ENCODE data around the gene PRR15L.
A peak's percentile ranks its signal among the peaks of the same experiment; 100 is the strongest.
"Not testable (repeated sequence)": the region's sequence is repeated elsewhere in the genome, so short reads cannot be mapped to it uniquely, and the experiment has no call there.

The PRR15L gene

DNA sequence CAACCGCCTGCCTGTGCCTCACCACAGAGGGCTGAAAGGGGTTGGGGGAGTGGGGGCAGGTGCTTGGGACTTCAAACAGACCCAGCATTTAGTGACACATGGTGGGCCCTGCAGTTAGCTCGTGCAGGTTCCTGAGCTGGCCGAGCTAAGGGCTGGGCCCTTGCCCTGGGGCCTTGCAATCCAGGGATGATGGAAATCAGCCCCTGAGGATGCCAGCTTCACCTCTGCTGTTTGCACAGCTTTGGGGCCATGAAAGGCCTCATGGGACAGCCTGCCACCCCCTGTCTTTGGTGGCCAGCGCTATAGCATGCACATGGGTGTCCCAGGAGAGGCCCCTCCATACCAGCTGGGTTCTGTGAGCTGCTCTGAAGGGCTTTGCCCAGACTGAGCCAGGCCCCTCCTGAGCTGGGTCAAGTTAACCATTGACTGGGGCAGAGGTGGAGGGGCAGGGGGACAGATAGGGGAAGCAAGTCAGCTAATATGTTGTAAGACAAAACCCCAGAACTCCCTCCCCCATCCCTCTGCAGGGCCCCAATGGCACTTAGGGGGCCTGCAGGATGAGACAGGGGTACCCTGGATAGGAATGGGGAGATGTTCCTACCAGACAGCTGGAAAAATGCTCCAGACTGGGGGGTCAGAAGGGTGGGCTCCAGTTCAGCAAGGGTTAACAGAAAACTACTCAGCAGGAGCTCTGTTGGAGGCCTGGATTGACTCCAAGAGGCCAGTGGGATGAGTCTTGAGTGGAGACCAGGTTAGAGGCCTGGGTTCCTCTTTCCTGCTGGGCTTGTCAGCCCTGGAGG is 692 bp downstream of the PRR15L start:
- no peak for DNase-seq

DNA sequence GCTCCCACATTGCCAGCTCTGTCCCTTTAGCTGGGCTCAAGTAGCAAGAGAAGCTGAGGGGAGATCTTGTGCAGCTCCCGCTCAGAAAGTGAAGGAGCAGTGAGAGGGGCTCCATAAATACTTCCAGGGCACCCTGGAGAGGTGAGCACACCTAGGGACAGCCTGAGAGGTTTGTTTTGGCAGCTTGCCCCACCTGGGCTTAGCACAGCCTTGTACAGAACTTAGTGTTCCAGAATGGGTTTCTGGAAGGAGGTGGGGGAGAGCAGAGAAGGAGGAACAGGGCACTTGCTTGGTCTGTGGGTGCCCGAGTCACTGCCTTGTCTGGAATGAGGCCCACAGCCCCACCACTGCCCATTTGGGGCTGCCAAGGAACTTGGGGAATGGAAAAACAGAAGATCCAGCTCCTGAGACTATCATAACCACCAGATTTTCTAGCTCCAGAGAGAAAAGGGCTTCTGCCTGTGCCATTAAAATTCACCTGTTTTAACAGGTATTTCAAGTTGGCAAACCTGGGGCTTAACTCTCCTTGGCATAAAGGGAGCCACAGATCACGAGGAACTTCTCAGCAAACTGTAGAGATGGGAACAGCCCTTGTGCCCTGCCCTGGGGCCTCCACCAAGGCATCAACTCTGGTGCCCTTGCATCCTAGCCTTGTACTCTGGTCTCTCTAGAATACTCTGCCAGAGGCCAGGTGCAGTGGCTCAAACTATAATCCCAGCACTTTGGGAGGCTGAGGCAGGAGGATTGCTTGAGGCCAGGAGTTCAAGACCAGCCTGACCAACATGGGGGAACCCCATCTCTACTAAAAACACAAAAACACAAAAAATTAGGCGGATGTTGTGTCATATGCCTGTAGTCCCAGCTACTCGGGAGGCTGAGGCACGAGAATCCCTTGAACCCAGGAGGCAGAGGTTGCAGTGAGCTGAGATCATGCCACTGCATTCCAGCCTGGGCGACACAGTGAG is 1.9 kb downstream of the PRR15L start:
- no peak for DNase-seq

DNA sequence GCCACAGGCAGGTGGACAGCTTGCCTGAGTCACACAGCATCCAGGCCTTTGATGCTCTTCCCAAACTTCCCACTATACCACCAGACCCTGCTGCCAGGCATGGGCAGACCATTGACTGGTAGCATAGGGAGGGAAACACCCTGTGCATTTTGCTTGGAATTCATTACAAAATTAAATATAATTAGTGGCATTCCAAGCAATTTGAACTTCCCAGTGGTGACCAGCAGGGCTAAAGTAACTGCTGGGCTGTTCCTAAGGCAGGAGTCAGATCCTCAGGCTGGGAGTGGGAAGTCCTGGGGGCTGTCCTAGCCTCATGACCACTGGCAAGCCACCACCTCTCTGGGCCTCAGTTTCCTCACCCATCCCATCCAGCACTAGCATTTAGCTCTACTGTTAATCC is 3.8 kb downstream of the PRR15L start:
- DNase-seq: no peak

DNA sequence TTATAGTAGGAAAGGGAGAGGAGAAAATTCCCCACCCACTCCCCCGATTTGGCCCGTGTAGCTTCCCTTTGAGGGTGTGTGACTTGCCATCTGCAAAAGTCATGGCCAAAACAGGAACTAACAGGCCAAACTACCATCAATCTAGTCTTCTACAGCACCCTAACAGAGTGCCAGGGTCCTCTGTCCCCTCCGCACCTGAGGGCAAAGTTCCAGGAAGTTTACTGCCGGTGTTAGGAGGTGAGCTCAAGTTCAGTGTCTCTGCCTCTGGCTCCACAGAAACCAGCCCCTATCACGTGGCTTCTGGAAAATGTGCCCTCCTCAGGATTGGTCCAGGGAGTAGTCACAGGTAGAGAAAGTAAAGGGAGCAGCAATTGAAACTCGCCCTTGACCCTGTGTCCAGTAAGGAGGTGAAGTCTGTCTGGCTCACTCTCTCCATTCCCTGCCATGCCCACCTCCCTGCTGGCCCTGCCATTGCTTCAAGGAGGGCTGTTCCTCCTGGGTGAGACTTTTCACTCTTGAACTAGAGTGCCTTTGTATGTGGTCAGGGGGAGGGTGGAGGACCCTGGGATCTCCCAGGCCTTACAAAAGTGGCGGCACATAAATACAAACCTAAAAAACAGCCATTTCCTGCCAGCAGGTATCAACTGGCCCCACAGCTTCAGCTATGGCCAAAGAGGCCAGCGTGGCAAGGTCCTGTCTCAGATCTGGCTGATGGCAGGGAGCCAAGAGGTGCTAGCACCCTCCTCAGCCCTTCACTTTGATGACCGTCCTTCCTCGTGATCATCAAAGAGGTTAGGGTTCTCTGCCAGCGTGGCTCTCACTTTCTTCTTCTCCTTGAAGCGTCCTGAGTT is 5.3 kb downstream of the PRR15L start:
- no peak for DNase-seq

DNA sequence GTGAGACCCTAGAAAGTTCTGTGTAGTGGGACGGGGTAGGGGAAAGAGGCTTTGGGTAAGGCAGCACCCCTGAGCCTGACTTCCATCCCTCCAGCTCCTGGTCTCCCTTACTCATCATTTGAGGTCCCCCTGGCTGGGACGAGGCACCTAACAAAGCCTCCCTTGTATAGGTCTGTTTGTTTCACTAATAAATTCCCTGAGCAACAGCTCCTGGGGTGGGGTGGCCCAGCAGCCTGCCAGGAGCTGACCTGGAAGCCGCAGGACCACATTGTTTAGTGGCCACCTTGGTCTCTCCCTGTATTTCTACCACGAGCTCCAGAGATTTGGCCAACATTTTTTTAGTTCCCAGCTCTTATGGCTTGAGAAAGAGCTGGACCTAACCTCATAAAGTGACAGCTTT is 7.2 kb downstream of the PRR15L start:
- DNase-seq: no peak

DNA sequence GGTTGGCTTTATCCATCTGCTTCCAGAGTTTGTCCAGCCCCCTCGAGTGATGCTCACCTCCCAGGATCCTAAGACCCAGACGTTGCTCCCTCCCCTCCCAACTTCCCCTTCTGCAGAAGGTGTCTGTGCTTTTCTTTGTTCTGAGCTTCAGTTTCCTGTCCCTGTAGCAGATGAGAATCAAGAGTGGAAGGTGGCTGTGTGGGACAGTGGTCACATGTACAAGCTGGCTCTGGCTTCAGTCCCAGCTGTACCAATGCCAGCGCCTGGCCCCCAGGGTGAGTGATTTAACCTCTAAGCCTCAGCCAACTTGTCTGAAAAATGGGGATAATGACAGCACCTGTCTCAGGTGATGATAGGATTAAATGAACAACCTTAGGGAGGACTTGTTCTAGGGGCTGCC is 7.7 kb downstream of the PRR15L start:
- DNase-seq: no peak

DNA sequence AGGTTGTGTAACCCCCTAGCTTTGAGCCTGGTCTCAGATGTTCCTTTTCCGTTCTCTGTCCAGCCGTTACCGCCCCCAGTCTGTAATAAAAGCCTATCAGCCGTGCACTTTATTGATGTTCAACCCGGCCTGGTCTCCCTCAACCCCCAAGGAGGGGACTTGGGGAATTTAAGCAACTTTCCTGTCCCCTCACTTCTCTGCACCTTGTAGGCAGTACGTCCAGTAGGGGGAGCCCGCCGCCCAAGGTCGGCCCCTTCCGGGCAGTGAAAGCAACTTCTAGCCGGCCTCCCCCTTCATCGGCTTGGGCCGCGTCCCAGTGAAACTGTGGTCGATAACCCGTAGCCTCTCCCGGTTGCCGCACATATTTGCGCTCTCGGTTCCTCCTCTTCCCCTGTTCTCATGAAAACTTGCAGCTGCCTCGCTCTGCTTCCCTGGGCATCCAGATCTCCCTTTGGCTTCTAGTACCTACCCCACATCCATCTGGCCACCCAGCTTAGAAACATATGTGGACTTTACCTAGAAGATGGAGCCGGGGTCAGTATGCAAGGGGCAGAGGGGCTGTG is 8.4 kb downstream of the PRR15L start:
- peak; percentile 90 for DNase-seq

DNA sequence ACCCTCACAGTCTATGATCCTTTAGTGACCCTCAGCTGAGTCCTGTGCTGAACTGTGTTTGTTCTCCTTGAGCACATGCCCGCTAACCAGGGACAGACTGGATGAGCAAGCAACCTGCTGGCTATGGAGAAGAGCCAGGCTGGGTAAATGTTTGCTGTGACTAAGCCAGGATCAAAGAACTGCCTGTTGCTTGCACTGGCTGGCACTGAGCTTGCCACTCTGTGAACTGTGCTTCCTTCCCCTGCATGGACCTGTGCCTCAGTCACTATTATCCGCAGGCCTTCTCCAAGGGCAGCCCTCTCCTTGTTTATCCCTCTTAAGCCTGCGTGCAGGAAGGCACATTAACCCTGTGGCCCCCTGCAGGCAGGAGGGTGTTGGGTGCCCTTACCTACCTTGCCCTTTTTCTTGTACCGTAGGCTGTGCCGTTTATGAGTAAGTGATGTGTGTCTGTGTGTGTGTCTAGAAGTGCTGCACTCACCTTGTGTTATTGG is 8.9 kb downstream of the PRR15L start:
- DNase-seq: no peak

DNA sequence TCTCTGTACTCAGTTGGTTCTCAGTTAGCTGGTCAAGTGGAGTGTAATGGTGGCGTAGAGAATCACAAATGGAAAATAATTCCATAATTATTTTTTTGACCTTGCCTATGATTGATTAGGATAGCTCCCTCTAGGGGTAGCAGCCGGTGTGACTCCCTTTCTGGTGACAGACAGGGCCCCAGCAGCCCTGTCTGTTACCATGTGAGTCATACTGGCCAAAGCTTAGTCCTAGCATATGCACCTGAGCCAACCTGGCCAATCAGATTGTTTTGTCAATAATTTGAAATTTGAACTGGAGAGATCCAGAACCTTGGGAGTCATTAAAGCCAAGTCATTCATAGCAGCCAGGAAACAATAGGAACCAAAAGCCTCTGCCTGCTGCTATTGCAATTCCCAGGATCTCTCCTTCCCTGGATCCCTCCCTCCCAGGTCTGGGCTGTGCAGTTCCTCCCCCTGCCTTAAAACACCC is 10.7 kb downstream of the PRR15L start:
- DNase-seq: peak; percentile 87

DNA sequence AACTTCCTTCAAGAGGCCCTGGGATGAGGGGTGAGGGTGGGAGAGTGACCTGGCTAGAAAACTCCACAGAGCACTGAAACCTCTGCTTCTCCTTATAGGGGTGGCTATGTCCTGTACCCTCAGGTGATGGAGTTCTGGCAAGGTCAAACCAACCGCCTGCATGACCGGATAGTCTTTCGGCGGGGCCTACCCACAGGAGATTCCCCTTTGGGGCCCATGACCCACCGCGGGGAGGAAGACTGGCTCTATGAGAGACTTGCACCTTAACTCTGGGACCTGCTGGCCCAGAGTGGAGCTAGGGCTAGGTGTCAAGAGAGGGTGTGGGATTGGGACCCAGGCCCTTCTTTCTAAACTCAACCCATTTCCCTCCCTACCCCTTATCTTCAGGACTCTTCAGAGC is 11.2 kb downstream of the PRR15L start:
- DNase-seq: no peak

DNA sequence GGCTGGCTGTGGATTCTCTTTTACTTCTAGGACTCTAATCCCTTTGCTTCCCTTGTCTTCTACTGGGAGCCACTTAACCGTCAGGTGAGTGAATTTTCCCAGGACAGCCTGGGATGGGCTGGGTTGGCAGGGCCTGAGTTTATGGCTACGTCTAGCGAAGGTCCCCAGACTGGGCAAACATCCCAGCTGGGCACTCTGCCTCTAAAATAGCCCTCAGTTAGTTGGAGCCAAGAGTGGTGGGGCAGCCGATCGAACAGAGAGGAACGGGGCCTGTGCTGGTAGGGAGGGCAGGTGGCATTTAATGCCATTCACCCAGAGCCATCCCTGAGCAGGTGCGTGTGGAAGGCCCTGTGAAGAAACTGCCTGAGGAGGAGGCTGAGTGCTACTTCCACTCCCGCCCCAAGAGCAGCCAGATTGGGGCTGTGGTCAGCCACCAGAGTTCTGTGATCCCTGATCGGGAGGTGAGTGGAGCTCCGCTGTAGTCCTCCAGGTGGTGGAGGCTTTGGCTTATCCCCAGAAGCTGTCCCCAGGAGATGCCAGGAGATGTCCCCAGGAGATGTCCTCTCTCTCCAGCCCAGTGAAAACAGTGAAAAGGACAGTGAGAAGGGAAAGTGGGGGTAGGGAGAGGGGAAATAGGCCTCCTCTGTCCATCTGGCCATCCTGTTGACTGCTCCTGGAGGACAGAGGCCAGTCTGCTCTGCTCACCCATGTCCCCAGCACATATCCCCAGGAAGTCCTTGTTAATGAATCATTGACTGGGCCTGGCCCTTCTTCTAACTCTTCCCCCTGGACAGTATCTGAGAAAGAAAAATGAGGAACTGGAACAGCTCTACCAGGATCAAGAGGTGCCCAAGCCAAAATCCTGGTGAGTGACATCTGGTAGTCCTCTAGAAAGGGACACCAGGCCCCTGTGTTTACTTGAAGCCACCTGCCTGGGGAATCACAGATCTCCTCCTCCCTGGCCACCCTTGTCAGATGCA is 11.9 kb downstream of the PRR15L start:
- no peak for DNase-seq

DNA sequence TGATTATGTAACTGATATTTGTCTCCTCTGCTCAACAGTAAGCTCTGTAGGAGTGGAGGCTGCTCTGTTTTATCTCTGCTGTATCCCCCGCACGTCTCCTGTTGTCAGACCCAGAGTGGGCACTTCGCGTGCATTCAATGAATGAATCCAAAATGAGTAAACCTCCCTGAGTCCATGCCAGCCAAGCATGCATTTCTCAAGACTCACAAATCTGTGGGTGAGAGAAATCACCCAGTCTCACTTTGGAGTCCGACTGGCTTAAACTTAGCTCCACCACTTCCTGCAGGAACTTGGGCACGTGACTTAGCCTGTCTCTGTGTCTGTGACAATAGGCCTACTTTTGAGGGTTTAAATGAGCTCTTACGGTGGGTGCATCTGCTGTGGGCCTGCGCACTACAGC is 12.6 kb downstream of the PRR15L start:
- DNase-seq: no peak

DNA sequence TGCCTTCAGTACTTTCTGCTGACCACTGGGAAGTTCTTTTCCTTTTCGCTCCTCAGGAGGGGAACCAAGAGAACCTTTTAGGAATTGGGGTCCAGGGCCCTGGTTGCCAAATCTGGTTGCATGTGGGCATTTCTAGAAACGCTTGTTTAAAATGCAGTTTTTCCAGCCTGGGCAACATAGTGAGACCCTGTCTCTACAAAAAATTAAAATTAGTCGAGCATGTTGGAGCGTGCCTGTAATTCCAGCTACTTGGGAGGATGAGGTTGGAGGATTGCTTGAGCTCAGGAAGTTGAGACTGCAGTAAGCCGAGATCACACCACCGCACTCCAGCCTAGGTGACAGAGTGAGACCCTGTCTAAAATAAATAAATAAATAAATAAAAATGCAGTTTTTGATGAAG is 15.1 kb downstream of the PRR15L start:
- no peak for DNase-seq

DNA sequence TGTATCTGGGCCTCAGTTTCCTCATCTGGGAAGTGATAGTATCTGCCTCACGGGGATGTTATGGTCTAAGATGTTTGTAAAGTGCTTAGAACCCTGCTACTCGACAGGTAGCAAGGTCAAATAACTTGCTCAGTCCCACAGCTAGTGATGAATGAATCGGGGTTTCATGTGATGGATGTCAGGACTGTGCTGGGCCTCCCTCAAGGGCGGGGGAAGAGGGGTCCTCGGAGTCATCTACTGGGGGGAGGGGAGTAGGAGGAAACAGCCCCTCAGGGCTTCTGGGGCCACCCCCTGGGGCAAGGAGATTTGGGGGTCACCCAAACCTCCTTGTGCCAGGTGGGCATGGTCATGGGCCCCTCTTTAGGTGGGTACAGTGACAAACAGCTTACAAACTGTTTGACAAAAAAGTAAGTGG is 15.6 kb downstream of the PRR15L start:
- DNase-seq: peak; percentile 27

DNA sequence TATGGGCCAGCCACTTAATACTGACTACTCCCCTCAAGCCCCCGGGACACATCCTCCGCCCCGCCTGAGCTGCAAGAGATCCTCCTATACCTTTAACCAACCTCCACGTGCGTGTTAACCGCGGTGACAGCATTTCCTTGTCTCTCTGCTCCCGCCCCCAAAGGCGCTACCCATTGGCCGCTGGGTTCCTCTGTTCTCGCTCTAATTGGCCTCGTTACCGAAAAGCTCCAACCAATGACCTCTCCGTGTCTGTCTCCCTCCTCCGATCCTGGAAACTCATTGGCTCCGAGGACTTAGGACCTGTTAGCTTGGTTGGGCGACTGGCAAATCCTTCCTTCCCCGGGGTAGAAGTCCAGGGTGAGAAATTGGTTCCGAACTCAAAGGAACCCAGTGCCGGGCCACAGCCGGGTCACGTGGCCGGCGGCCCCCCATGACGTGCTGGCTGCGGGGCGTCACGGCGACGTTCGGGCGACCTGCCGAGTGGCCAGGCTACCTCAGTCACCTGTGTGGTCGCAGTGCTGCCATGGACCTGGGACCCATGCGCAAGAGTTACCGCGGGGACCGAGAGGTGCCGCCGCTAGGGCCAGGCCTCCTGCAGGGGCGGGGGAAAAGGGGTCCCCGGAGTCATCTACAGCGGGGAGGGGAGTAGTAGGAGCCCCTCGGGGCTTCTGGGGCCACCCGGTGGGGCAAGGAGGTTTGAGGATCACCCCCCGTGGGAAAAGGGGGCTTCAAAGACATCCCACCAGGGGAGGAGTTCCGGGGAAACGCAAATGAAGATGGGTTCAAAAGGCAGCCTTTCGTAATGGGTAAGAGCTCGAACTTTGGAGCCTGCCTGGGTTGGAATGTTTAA is 16.2 kb downstream of the PRR15L start, which contains the start of gene PNPO:
PNPO (plus strand) TSS at position 326 of the 850 bp plus-strand sequence; CDS start at position 431, 105 bp downstream.
- DNase-seq: peak; percentile 98

DNA sequence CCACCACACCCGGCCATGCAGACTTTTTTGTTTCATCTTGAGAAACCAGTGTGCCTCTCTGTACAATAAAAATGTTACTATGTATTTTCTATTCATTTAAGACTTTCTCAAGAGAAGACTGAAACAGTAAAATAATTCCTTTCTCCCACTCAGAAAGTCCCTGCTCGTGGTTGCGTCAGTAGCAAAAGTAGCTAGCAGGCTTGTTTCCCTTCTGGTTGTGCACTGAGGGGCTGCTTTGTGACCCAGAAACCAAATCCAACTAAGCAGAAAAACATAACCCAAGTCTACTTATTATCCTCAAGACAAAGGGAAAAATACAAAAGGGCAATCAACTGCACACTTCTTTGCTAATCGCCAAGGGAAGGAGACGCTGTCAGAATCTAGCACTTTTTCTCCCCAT is 19.7 kb downstream of the PRR15L start:
- no peak for DNase-seq

DNA sequence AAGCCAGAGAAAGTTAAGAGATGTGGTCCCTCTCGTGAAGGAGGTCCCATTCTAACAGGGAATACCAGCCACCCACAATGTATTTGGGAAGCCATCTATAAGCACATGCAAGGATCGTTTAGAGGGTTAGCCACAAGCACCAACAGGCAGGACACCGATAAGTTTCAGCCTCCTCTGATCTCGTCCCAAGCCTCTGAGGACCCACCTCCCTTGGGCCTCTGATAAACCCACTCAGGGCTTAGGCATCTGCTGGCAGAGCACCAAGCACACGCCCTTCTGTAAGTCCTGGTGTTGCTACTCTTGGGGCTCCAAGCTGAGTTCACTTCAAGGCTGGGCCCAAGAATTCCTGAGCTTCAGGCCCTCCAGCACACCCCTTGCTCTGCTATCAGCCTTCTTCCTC is 21.7 kb downstream of the PRR15L start:
- no peak for DNase-seq

DNA sequence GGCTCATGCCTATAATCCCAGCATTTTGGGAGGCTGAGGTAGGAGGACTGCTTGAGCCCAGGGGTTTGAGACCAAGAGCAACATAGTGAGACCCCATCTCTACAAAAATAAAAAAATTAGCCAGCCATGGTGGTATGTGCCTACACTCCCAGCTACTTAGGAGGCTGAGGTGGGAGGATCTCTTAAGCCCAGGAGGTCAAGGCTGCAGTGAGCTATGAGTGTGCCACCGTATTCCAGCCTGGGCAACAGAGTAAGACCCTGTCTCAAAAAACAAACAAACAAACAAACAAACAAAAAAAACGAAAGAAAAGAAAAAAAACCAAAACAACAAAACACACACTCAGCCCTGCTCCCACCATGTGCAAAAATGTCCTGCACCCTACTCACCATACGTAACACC is 22.2 kb downstream of the PRR15L start:
- DNase-seq: not testable (repeated sequence)

DNA sequence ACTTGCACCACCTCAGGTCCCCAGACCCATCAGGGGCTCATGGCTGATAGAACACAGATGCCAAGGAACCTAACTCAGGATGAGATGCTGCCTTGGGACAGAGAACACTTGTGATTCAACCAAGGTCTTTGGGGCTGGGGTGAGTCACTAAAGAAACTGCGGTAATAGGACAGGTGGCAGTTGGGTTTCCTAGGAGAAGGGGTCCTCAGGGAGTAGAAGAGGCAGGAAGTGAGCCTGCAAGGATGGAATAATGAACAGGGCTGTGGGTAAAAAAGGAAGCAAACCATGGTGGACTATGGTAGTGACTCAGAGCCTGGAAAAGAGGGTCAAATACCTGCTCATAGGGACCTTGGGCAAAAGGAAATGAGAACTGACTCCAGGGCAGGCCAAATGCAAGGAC is 22.8 kb downstream of the PRR15L start:
- DNase-seq: no peak

DNA sequence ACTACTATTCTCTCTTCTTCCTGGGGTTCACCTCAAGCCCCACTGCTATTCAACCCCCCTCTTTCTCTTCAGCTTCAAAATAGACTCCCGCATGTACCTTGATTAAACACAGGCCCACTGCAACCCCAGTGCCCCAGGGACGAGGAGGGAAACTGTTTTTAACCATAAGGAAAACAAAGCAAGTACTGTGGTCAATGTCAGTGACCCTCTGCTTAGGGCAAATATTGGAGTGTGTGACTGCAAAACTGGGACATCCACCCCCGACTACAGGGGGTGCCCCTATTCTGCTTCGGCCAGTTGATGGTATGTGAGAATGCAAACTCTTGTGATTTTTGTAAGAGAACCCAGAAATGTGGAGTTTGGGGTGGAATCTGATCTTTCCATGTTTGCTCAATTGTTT is 25.8 kb downstream of the PRR15L start:
- no peak for DNase-seq
